EL (cell line): Measurements from ENCODE around the gene LCN10.

ENCODE experiments used
- DNase-seq: peaks from one replicate; pipeline ENCODE4 v3.0.0-alpha.2; 2016

The LCN10 gene

DNA sequence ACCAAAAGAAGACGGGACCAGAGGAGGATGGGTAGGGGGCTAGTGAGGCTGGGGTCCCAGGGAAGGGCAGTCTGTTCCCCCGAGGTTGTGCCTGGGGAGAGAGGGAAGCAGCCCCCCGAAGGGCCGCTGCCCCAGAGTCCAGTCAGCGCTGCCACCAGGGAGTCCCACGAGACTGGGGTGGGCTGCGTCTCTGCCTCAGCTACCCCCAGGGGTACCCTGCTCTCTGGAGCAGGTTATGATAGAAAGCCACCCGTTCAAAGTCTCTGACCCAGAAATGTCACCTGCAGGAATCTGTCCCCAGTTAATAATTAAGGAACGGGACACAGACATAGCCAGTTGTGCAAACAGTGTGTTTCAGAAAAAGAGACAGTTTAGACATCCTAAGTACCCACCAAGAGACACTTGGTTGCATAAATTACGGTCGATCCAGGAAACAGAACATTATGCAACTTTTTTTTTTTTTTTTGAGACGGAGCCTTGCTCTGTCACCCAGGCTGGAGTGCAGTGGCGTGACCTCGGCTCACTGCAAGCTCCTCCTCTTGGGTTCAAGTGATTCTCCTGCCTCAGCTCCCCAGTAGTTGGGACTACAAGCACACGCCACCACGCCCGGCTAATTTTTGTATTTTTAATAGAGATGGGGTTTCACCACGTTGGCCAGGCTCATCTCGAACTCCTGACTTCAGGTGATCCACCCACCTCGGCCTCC lies 44.8 kb downstream of the LCN10 start:
- no peak for DNase-seq

DNA sequence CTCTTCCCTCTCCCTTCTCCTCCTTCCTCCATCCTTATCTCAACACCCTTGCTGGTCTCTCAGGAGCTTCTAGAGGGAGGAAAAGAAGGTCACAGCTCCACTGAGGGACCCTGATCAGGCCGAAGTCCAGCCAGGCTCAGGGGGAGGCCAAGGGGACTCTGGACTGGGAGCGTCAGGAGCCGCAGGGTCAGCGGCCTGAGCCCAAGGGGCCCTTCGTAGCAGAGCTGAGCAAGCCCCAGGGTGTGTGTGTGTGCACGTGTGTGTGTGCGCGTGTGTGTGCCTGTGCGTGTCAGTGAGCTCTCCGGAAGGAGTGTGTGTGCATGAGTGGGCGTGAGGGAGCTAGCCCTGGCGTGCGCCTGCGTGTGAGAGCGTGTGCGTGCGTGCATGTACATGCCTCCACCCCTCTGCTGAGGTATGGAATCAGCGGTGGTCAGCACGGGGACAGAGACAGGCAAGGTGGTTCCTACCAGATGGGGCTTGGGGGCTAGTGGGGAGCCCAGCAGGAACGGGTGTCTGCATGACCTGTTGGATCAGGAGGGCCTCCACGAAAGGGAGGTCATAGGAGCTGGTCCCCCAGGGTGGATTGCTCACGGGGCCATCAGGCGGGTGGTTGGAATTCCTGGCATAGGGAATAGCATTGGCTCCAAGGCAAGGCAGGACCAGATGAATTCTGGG lies 45.5 kb downstream of the LCN10 start:
- DNase-seq: no peak

DNA sequence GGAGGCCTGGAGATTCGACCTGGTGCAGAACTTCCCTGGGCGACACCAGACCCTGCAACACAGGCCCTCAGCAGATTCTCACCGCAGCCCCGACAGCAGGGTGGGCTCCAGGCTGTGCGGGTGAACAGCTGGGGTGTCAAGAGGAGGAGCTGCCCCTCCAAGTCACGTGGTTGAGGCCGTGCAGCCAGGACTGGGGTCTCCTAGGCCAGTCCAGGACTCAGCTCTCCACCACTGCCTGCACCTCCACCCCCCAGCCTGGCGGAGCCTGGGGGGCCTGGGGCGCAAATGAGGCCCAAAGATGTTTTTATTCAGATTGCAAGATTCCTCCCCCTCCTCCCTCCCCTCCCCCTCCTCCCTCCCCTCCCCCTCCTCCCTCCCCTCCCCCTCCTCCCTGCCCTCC lies 46.2 kb downstream of the LCN10 start:
- DNase-seq: no peak

DNA sequence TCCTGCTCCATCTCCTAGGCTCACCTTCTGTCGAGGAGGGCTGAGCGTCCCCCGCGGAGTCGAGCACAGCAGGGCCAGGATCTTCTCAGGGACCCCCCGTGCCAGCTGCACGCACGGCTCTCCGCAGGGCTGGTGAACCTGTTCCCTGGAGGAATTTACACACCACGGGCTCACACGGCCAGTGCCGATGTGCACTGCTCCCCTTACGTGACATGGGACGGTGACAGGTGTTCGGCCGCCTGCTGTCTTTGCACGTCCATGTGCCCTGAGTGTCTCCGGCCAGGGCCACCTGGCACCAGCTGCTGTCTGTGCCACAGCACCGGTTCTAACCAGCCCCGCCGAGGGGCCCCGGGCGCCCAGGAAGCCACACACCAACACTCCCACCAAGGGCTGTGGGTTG lies 46.8 kb downstream of the LCN10 start:
- DNase-seq: no peak

DNA sequence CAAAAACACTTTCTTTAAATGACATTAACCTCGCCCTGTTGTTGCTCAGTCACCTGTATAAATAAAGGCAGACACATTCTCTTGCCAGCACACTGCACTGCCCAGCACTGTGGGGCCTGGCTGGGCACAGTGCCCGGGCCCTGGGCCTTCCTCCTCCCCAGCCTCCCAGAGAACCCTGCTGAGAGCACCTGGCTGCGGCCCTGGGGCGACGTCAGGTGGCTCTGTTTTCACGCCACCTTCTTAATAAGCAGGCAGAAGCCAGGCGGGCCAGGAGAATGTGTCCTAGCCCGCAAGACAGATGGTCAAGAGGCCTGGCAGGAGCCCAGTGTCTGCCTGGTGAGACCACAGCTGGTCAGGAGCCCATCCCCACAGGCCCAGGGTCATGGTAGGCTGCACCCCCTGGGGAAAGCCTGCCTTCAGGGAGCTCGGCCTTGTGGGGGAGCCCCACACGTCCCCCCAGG lies 47.3 kb downstream of the LCN10 start:
- DNase-seq: no peak

DNA sequence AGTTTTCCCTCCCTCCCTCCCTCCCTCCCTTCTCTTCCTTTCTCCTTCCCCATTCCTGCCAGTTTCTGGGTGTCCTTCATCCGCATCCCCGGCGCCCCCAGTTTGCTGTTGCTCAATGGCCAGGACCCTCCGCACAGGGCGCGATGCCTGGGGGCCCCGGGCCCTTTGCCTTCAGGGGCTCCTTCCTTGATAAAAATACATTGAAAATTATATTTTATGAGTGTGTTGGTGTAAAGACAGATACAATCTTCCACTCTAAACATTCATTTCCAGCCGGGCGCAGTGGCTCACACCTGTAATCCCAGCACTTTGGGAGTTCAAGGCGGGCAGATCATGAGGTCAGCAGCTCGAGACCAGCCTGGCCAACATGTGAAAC lies 47.9 kb downstream of the LCN10 start:
- no peak for DNase-seq

DNA sequence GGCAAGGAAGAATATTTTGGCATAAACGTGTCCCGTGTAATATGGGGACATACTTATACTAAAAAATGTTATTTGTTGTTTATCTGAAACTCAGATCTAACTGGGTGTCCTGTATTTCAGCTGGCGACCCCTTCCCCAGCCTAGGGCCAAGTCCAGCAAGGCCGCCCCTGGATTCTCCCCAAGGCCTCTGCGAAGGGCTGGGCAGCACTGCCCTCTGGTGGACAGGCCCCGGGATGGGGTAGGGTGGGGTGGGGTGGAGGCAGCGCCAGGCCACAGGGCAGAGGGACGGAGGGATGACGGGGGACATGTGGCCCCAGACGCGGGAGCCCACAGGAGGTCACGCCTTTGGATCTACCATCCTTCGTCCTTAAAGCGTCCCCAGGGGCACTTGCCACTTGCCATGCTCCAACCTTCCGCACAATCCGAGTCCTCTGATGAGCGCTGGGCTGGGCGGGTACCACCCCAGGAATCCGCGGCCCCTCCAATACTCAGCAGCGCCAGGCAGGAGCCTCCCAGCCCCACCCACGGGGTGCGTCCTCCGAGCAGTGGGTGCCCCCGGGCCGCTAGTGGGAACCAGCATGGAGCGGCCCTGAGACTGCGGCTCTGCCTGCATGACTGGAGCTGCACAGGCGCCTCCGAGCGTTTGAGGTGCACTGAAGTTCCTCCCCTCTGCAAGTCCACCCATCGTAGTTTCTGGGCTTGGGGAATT lies 48.4 kb downstream of the LCN10 start:
- DNase-seq: peak; percentile 47

DNA sequence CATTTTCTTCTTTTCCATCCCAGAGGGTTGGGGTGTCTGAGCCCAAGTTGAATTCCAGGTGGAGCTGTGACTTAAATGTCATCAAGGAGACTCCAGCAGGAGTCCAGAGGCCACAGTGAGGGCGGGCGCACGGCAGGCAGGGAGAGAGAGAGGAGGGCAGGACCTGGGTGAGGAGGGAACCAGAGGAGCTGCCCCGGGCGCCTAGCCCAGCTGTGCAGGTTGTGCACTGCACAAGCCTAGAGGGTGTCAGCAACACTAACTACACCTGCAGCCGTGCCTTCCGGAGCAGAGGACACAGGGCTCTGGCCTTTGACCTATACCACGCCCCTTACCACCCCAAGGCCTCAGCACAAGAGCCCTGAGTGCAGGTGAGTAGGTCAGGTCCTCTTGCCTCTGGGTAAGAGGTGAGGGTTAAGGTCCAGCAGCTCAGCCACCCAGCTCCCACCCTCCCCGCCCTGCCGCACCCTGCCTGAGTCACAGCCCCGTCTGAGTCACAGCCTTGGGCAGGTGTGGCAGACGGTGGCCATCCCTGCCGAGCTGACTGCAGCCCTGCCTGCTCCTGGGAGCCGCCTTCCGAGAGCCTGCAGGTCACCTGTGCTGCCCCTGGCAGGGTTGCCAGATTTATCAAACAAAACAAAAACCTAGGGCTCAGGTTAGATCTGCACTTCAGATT lies 49.1 kb downstream of the LCN10 start:
- peak; percentile 51 for DNase-seq

DNA sequence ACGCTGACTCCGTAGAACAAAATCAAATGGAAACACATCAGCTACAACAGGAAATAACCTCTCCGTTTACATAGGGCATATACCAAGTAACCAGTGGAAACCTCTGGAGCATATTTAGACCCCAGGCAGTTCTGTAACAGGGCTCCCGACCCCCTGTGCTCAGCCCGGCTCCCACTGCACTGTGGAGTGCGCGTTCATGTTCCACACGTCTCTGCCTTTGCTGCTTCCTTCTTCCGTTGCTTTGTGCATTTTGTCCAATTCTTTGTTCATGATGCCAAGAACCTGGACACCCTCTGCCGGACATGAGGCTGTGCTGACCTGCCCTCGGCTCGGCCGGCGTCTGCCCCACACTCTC lies 49.6 kb downstream of the LCN10 start:
- DNase-seq: no peak

DNA sequence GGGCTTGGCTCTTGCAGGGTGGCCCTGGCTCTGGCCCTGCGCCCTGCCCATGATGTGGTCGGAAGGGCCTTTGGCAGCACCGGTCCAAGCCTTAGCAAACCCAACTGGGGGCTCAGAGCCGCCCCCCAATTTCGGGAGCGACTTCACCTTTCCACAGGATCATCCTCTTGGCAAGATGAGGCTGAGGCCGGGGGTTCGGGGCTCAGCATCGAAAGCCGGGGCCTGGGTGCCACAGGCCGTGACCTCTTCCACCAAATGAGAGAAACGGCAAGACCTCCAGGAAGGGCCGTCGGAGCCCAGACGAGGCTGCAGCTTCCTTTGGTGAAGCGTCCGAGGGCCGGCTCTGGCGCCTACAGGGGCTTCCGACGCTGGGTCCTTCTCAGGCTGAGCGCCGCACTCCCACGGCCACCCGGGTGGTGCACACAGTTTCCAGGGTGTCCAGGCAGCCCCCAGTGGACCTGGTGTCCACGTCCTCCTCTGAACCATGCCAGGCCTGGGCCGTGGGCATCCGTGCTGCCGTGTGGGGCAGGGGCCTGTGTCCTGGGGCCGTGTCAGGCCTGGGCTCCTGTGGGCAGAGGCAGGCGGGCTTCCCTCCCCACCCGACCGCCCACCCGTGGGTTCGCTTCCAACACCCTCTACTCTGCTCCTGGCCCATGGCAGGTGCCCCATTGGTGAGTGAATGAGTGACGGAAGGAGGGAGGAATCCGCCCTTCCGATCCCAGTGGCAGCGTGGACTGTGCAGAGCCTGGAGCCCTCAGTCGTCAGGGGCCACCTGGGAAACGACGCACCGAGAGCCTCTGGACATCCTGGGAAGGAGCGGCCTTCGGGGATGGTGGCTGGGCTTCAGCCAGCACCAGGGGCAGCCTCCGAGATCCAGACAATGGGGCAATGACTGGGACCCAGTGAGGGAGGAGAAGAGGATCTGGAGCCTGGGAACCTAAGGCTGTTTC lies 50.3 kb downstream of the LCN10 start:
- DNase-seq: no peak

DNA sequence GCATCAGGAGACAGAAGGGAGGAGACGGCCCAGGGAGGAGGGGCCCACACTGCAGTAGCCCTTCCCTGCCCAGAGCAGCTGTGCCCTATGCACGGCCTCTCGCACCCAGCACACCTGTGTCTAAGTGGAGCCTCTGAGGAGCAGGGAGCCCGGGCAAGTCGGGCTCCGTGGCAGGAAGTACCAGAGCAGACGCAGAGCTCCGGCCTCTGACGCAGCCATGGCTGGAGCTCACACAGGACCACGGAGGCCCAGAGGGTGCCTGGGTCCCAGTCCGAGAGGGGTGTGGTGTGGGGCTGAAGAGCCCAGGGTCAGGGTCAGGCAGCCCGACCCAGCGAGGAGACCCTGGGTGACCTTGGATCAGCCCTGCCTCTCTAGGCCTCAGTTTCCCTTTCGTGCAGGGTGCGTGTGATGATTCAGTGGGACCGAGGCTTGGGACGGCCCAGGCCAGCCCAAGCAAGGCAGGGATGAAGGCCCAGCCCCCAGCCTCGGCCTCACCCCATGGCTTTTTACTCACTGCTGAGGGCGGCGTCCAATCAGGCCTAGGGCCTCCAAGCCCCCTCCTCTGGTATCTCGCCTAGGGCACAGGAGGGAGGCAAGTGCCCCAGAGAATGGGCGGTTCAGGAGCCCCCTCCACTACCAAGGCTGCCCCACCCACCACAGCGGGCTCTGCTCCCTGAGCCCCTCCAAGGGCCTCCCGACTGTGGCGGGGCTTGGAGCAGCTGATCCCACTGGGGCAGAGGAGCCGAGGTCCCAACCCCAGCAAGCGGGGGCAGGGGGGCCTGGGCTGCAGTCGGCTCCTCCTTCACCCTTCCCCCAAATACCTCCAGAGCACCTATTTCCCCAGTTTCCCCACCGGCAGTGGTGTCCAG lies 51.2 kb downstream of the LCN10 start:
- DNase-seq: no peak

DNA sequence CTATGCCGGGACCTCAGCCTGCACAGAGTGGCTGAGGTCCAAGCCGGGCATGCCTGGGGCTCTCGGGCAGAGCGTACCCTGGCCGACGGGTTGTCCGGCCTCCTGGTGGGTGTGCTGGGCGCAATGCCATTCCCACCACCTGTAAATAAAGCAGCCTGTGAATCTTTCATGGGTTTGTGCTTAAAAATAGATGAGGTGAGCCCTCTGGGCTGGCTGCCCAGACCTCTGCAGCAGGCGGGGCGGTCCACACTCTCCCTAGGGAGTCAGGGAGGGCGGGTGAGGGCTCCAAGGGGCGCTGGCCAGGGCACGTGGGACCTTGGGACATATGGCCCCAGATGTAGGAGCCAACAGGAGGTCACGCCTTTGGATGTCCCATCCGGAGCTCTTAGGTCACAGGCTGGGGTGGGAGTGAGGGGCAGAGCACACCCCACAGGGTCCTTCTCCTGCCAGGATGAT lies 51.9 kb downstream of the LCN10 start:
- DNase-seq: no peak

DNA sequence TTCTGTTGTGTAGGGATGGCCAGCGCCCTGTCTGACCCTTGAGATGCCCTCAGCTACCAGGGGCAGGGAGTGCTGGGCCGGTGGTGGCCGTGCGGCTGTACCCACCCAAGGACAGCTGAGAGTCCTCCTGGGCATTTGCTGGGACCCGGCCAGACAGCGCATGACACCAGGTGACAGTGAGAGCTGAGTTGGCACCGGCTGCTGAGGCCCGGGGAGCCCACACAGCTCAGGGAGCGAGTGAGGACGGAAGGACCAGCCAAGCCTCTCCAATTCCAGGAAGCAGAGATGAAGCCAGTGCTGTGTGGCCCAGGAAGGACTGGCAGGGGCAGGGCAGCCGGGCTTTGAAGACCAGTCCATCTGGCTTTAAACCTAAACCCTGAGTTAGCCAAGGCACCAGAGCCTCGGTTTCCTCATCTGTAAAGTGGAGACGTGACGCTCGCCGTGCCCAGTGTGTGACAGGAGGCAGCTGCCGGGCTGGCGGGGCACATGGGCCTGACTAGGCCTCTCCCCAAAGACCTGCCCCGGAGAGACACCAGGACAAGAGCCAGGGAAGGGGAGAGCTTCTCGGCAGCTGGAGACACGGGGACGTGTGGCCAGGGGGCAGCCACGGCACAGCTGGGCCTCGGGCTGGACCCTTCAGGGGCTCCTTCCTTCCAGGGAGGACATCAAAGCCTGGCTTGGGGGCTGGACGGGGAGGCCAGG lies 52.5 kb downstream of the LCN10 start:
- no peak for DNase-seq

DNA sequence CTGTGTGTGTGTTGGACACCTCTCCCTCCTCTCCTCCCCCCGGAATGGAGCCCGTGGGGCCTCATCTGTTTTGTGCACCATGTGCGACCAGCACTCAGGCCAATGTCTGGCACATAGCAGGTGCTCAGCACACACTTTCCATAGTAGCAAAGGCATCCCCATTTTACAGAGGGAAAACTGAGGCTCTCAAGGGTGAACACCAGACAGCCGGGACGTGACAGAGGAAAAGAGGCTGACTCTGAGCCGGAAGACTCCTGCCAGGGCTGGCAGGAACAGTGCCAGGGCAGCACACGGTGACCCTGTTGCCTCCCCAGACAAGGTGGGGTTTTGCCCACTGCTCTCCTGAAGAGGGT lies 53.7 kb downstream of the LCN10 start:
- no peak for DNase-seq

DNA sequence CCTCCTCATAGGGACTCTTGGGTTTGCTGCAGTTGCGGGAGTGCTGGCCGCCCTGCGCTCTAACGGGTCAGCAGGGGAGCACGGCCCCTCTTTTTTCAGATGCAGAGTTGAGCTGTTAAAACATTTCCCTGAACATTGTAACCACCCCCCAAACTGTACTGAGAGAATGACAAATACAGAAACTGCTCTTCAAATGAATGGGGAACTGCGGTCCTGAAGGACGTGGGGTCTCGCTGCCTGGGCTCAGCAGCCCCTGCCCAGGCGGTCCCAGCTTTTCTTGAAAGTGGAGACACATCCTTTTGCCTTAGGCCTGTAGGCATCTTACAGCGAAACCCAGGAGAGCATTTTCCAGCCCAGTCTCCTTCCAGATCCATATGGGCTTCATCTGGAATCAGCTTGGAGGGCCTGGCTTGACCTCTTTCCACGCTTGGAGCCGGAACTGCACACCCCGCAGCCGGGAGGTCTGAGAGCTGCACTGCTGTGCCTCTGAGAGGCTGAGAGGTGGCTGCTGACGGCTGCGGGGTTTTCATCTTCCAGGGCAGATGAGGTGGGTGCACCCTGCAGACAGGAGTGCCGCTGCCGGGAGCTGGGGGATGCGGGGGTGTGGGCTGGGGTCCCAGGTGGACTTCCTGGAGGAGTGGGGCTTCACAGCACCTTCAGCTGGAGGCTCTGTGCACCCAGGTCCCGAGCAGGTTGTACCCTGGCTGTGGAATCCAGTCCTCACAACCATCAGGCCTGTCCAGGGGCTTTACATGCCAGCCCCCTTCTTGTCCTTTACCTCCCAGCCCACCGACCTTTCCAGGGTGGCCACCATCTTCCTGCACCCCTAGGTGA lies 54.2 kb downstream of the LCN10 start:
- no peak for DNase-seq
